Heart left ventricle (tissue), 16 donors: Measurements from ENCODE around the gene B4GALT1. TPM values are rescaled to one million over a fixed set of nuclear protein-coding genes. Genes with fewer than 3 reads are reported as not detected.

Source experiments
- ATAC-seq, 4 donors: fragments of 200-7000 bp; cut with Tn5 transposase; one replicate each; pipeline ENCODE4 v1.9.1; 2020 to 2022; ENCODE audit warnings: moderate library complexity in 4 of 4, mild to moderate bottlenecking in 3 of 4, moderate number of reproducible peaks in 1 of 4
- DNase-seq, 5 donors: peaks; one replicate each; pipeline ENCODE4 v3.0.0-alpha.2; 2020
- H3K27ac ChIP-seq, 12 donors: fragments of 200-600 bp; sonication (generic) in 4 of 12; one replicate each; pipeline versions ENCODE4 v1.5.0 to v1.8.0; 2016 to 2022; ENCODE audit warnings: mild to moderate bottlenecking in 2 of 12
- H3K27me3 ChIP-seq, 9 donors: fragments of 200-600 bp; sonication (generic) in 2 of 9; one replicate each; pipeline versions ENCODE4 v1.5.1 to v1.8.0; 2016 to 2022; ENCODE audit warnings: mild to moderate bottlenecking in 3 of 9
- H3K36me3 ChIP-seq, 9 donors: fragments of 200-600 bp; sonication (generic) in 2 of 9; one replicate each; pipeline versions ENCODE4 v1.5.0 to v1.8.0; 2018 to 2022; ENCODE audit warnings: mild to moderate bottlenecking in 2 of 9
- H3K4me1 ChIP-seq, 12 donors: fragments of 200-600 bp; sonication (generic) in 4 of 12; one replicate each; pipeline versions ENCODE4 v1.5.0 to v1.8.0; 2016 to 2022; ENCODE audit warnings: mild to moderate bottlenecking in 3 of 12
- H3K4me3 ChIP-seq, 12 donors: fragments of 200-600 bp; sonication (generic) in 4 of 12; one replicate each; pipeline versions ENCODE4 v1.5.0 to v1.8.0; 2017 to 2022; ENCODE audit warnings: mild to moderate bottlenecking in 9 of 12, moderate library complexity in 4 of 12
- H3K9me3 ChIP-seq, 12 donors: fragments of 200-600 bp; sonication (generic) in 4 of 12; one replicate each; pipeline versions ENCODE4 v1.5.0 to v1.8.0; 2016 to 2022; ENCODE audit warnings: mild to moderate bottlenecking in 1 of 12
- CTCF ChIP-seq, 12 donors: fragments of 200-600 bp; sonication (generic) in 4 of 12; IDR thresholded peaks; one replicate each; pipeline versions ENCODE4 v1.5.0 to v1.8.0; 2018 to 2022; ENCODE audit warnings: antibody characterized with exemption in 12 of 12, mild to moderate bottlenecking in 5 of 12
- POLR2A ChIP-seq, 2 donors: fragments of 450-650 bp; IDR thresholded peaks; one replicate each; pipeline ENCODE4 v1.6.1; 2017; ENCODE audit warnings: antibody characterized with exemption in 2 of 2, mild to moderate bottlenecking in 2 of 2, moderate library complexity in 2 of 2
- WGBS, 4 donors: extraction: QIAGEN DNeasy Blood & Tissue Kit in 2 of 4; methylation state at CpG; one replicate each; pipeline versions ENCODE4 v1.1.5 to v1.1.7; 2013 to 2018; 5-methylcytosine and 5-hydroxymethylcytosine counted together
- intact Hi-C, 10 donors: fragments of 100-400 bp; cut with DNase I; formaldehyde crosslinking; loops; one replicate each; pipeline versions ENCODE4 v1.11.1 to v1.14.2; 2022
- polyA plus RNA-seq, 2 donors: library from polyadenylated mRNA; stranded (reverse); fragments of 200-250 nt; gene quantifications; one replicate each; pipeline ENCODE4 v1.2.3, GENCODE V29; 2013
- total RNA-seq, 9 donors: library from RNA; depleted of rRNA in 2 of 9; stranded (reverse); fragments of >200 nt in 2 of 9; fragmentation: NEBNext Ultra II Directional in 3 of 9; extraction: Animal tissue kit (Norgen Biotek cat#: 25700) in 3 of 9; gene quantifications; one replicate each; pipeline versions ENCODE4 v1.1.0 to v1.2.4, GENCODE V29; 2016 to 2023
- donor health status: ischemic (EF 13 %, LVEDD 7.1; RV severe dilation, severe dysfunction).
- donor health status: healthy with polysubstance abuse.
- donor health status: DM: no; HTN: yes; CAD: no.
- donor health status: DM: no; HTN: no; CAD: no.
- donor health status: ischemic (EF 25% LVEDD 6.9; RV normal size, moderate dysfunction).
- donor health status: ischemic (EF 25% LVEDD 5.7; RV mildly dilated, moderate dysfunction).
- donor health status: healthy.
- donor health status: DM: yes; HTN: yes; CAD: no.
- donor health status: ischemic (EF 35%, LVEDD 5.7; RV mildly dilated, moderate dysfunction).
- donor health status: nonischemic (EF 11% LVEDD 7.7; RV severe dilation, severe dysfunction).
- donor health status: DM: yes; HTN: yes; CAD: no.
- donor health status: PGD.
- donor health status: ischemic (EF 29% LVEDD 5.4; RV normal size, mild dysfunction).
- donor health status: nonischemic (EF 23%, LVEDD 6.1; RV moderate dilation, normal function).

Gene B4GALT1
- total and polyA plus RNA-seq, 11 donors, result 10.6 to 73.3 (median 38.4) TPM

GRCh38 chr9:33142535-33142934 lies 24.6 kb downstream of the B4GALT1 start:
- H3K27me3 ChIP-seq, result no peaks in the 10 kb centered on the region
- WGBS, 4 donors, result 51 to 79% (median 62%) methylated on average over 5 of the region's 5 CpGs
- no peaks in the 10 kb centered on the region for H3K9me3 ChIP-seq
- H3K27ac ChIP-seq, result peak overlapping the region in 7 of 12 donors; percentile 4 to 75 (median 10)
- no peak overlapping the region for H3K4me3 ChIP-seq
- DNase-seq (no peak), ATAC-seq (no peak)
- peaks cover 36 to 100% (median 95%) of the 10 kb centered on the region in 12 donors for H3K4me1 ChIP-seq
- no peak for TF ChIP-seq CTCF (IDR thresholded peaks at IDR 0.05)
- no peak for TF ChIP-seq POLR2A (IDR thresholded peaks at IDR 0.05)
- H3K36me3 ChIP-seq, result peaks cover 0 to 4% (median 0%) of the 10 kb centered on the region in 9 donors
- intact Hi-C loops, result loop anchor here in 1 of 10 donors (2.0 kb wide), 1 partner anchor 18 kb away; no protein-coding TSS in a partner anchor

- Histone ChIP-seq H3K27ac (peak overlapping the region; percentile 38 to 84 (median 76)), H3K36me3 (no peaks in the 10 kb centered on the region), H3K9me3 (no peaks in the 10 kb centered on the region), H3K4me3 (peak overlapping the region in 1 of 12 donors; percentile 0), H3K27me3 (no peaks in the 10 kb centered on the region), H3K4me1 (peaks cover 37 to 100% (median 98%) of the 10 kb centered on the region in 12 donors)
- intact Hi-C loops, result loop anchor here in 2 of 10 donors (2.0 kb wide), 2 partner anchors 18 to 26 kb away; partner anchors contain the start of gene B4GALT1 (in 1 of the 2)
- DNase-seq, result no peak
- peak in 3 of 4 donors; percentile 17 to 29 (median 23) for ATAC-seq
- 49 to 66% (median 60%) methylated on average over 9 of the region's 9 CpGs for WGBS, 4 donors
- TF ChIP-seq POLR2A (IDR thresholded peaks at IDR 0.05) (no peak), CTCF (IDR thresholded peaks at IDR 0.05) (no peak)
Observed at GRCh38 chr9:33140401-33141360, 26.5 kb downstream of the B4GALT1 start.

GRCh38 chr9:33139421-33140228 lies 27.5 kb downstream of the B4GALT1 start:
- H3K4me3 ChIP-seq, result peak overlapping the region in 3 of 12 donors; percentile 0 to 11 (median 7)

More at GRCh38 chr9:33139421-33140228, 27.5 kb downstream of the B4GALT1 start:
- Histone ChIP-seq H3K27me3 (no peaks in the 10 kb centered on the region), H3K9me3 (no peaks in the 10 kb centered on the region), H3K27ac (peak overlapping the region; percentile 38 to 84 (median 76)), H3K4me1 (peaks cover 35 to 100% (median 97%) of the 10 kb centered on the region in 12 donors), H3K36me3 (peaks cover 0 to 8% (median 4%) of the 10 kb centered on the region in 9 donors)
- peak; percentile 65 to 83 (median 80) for ATAC-seq
- peak; percentile 83 to 91 (median 88) for DNase-seq
- intact Hi-C loops, result loop anchor here in 2 of 10 donors (2.0 kb wide), 3 partner anchors 19 to 31 kb away; partner anchors contain the start of gene B4GALT1 (in 1 of the 2)
- TF ChIP-seq POLR2A (IDR thresholded peaks at IDR 0.05), result no peak
- TF ChIP-seq CTCF (IDR thresholded peaks at IDR 0.05), result no peak
- 25 to 29% (median 28%) methylated on average over 13 to 18 of the region's 18 CpGs for WGBS, 4 donors
